ENCODE results near the gene ATXN10.

The ATXN10 gene

GRCh38 chr22:45777046-45777851, 105.6 kb downstream of the ATXN10 start:
- H3K9me3 ChIP-seq (ENCODE audit: insufficient read depth, low read length, severe bottlenecking) = no peaks in the 10 kb centered on the region
- H3K4me1 ChIP-seq (ENCODE audit: insufficient read depth, low read length) = no peaks in the 10 kb centered on the region
- H3K79me2 ChIP-seq (ENCODE audit: insufficient read depth, low read length) = peaks cover 15% of the 10 kb centered on the region; the same call in 1 of the 2 replicates
- TF ChIP-seq EZH2 (IDR thresholded peaks at IDR 0.05; ENCODE audit: borderline replicate concordance, low read depth, low read length, severe bottlenecking) (no peak), CTCF (IDR thresholded peaks at IDR 0.05; ENCODE audit: borderline replicate concordance, extremely low read depth, low read length, poor library complexity, severe bottlenecking) (no peak)
- H3K4me2 ChIP-seq (ENCODE audit: insufficient read depth, low read length) = no peak overlapping the region
- H3K27me3 ChIP-seq (ENCODE audit: insufficient read depth, low read length, poor library complexity) = no peaks in the 10 kb centered on the region
- H4K20me1 ChIP-seq (ENCODE audit: insufficient read depth, low read length) = peaks cover 26% of the 10 kb centered on the region; the same call in 1 of the 2 replicates
- DNase-seq (no peak), ATAC-seq (ENCODE audit: insufficient read depth, low read depth) (no peak)
- H3K36me3 ChIP-seq (ENCODE audit: insufficient read depth, low read length) = peaks cover 14% of the 10 kb centered on the region; the same call in 1 of the 2 replicates
- no peak overlapping the region for H2AFZ ChIP-seq (ENCODE audit: low read depth, low read length)
- no peak overlapping the region for H3K4me3 ChIP-seq (ENCODE audit: low read depth in 1 of 2, low read length in 2 of 2)
- no peak overlapping the region for H3K27ac ChIP-seq (ENCODE audit: low read length)
- no peak overlapping the region for H3K9ac ChIP-seq (ENCODE audit: low read depth, low read length)

- Histone ChIP-seq H3K36me3 (ENCODE audit: insufficient read depth, low read length) (peaks cover 14% of the 10 kb centered on the region; the same call in 1 of the 2 replicates), H3K79me2 (ENCODE audit: insufficient read depth, low read length) (peaks cover 15% of the 10 kb centered on the region; the same call in 1 of the 2 replicates), H4K20me1 (ENCODE audit: insufficient read depth, low read length) (peaks cover 26% of the 10 kb centered on the region; the same call in 1 of the 2 replicates), H3K4me2 (ENCODE audit: insufficient read depth, low read length) (no peak overlapping the region), H3K27ac (ENCODE audit: low read length) (no peak overlapping the region), H2AFZ (ENCODE audit: low read depth, low read length) (no peak overlapping the region), H3K9ac (ENCODE audit: low read depth, low read length) (no peak overlapping the region), H3K4me1 (ENCODE audit: insufficient read depth, low read length) (no peaks in the 10 kb centered on the region), H3K27me3 (ENCODE audit: insufficient read depth, low read length, poor library complexity) (no peaks in the 10 kb centered on the region), H3K9me3 (ENCODE audit: insufficient read depth, low read length, severe bottlenecking) (no peaks in the 10 kb centered on the region), H3K4me3 (ENCODE audit: low read depth in 1 of 2, low read length in 2 of 2) (no peak overlapping the region)
- ATAC-seq (ENCODE audit: insufficient read depth, low read depth) (no peak), DNase-seq (no peak)
- no peak for TF ChIP-seq CTCF (IDR thresholded peaks at IDR 0.05; ENCODE audit: borderline replicate concordance, extremely low read depth, low read length, poor library complexity, severe bottlenecking)
- TF ChIP-seq EZH2 (IDR thresholded peaks at IDR 0.05; ENCODE audit: borderline replicate concordance, low read depth, low read length, severe bottlenecking) = no peak
Measured at GRCh38 chr22:45777852-45778375, 106.3 kb downstream of the ATXN10 start.

- H3K27ac ChIP-seq (ENCODE audit: low read length) = no peak overlapping the region
- H3K4me1 ChIP-seq (ENCODE audit: insufficient read depth, low read length) = no peaks in the 10 kb centered on the region
- H3K27me3 ChIP-seq (ENCODE audit: insufficient read depth, low read length, poor library complexity) = no peaks in the 10 kb centered on the region
- no peak overlapping the region for H2AFZ ChIP-seq (ENCODE audit: low read depth, low read length)
- peaks cover 26% of the 10 kb centered on the region; the same call in 1 of the 2 replicates for H4K20me1 ChIP-seq (ENCODE audit: insufficient read depth, low read length)
- no peak for TF ChIP-seq EZH2 (IDR thresholded peaks at IDR 0.05; ENCODE audit: borderline replicate concordance, low read depth, low read length, severe bottlenecking)
- no peak for TF ChIP-seq CTCF (IDR thresholded peaks at IDR 0.05; ENCODE audit: borderline replicate concordance, extremely low read depth, low read length, poor library complexity, severe bottlenecking)
- no peaks in the 10 kb centered on the region for H3K9me3 ChIP-seq (ENCODE audit: insufficient read depth, low read length, severe bottlenecking)
- H3K4me3 ChIP-seq (ENCODE audit: low read depth in 1 of 2, low read length in 2 of 2) = no peak overlapping the region
- no peak for DNase-seq
- no peak overlapping the region for H3K4me2 ChIP-seq (ENCODE audit: insufficient read depth, low read length)
- H3K9ac ChIP-seq (ENCODE audit: low read depth, low read length) = no peak overlapping the region
- peaks cover 4% of the 10 kb centered on the region; the same call in 1 of the 2 replicates for H3K79me2 ChIP-seq (ENCODE audit: insufficient read depth, low read length)
- ATAC-seq (ENCODE audit: insufficient read depth, low read depth) = no peak
- H3K36me3 ChIP-seq (ENCODE audit: insufficient read depth, low read length) = peaks cover 23% of the 10 kb centered on the region; the same call in 1 of the 2 replicates
Measured at GRCh38 chr22:45781459-45781858, 109.8 kb downstream of the ATXN10 start.
